BLaER1 treated with 17β-estradiol and CSF1 and Interleukin-3, amounts not matched to agents 10 nM and 100 nM (cell line): ENCODE data around the gene ASPM.

ENCODE experiments used
- H3K27ac ChIP-seq, 11 experiments: shearing (Covaris generic); formaldehyde crosslinking; 2 replicates each; pipeline ENCODE4 v1.8.1; 2022
- H3K27me3 ChIP-seq, 11 experiments: shearing (Covaris generic); formaldehyde crosslinking; 2 replicates each; pipeline ENCODE4 v1.8.1; 2022
- H3K36me3 ChIP-seq, 11 experiments: shearing (Covaris generic); formaldehyde crosslinking; 2 replicates each; pipeline ENCODE4 v1.8.1; 2022
- H3K4me1 ChIP-seq, 10 experiments: shearing (Covaris generic); formaldehyde crosslinking; 2 replicates each; pipeline ENCODE4 v1.8.1; 2022
- H3K4me2 ChIP-seq, 11 experiments: shearing (Covaris generic); formaldehyde crosslinking; 2 replicates each; pipeline ENCODE4 v1.8.1; 2022
- H3K4me3 ChIP-seq, 10 experiments: shearing (Covaris generic); formaldehyde crosslinking; 2 replicates each; pipeline ENCODE4 v1.8.1; 2022
- H3K9ac ChIP-seq, 11 experiments: shearing (Covaris generic); formaldehyde crosslinking; 2 replicates each; pipeline ENCODE4 v1.8.1; 2022
- H3K9me3 ChIP-seq, 11 experiments: shearing (Covaris generic); formaldehyde crosslinking; replicated peaks in 1 of 11; 2 replicates each; pipeline ENCODE4 v1.8.1; 2022
- H4K20me1 ChIP-seq, 11 experiments: shearing (Covaris generic); formaldehyde crosslinking; 2 replicates each; pipeline ENCODE4 v1.8.1; 2022
- Cebpa-rat ChIP-seq, 11 experiments: shearing (Covaris generic); IDR thresholded peaks; 2 replicates each; pipeline ENCODE4 v1.8.1; 2022

ASPM gene

GRCh38 chr1:197076585-197076984 is 69.9 kb downstream of the ASPM start:
- no peak for TF ChIP-seq Cebpa-rat (IDR thresholded peaks at IDR 0.05)
- Histone ChIP-seq H3K36me3 (peaks cover 3 to 11% (median 8%) of the 10 kb centered on the region in 11 experiments; a peak in 21 of 22 replicates), H3K9me3 (peaks cover 11 to 17% (median 15%) of the 10 kb centered on the region in 11 experiments), H4K20me1 (no peaks in the 10 kb centered on the region), H3K4me3 (no peak overlapping the region), H3K4me2 (no peak overlapping the region), H3K9ac (no peak overlapping the region), H3K27ac (no peak overlapping the region), H3K4me1 (peaks cover 0 to 10% (median 0%) of the 10 kb centered on the region in 10 experiments; a peak in 8 of 20 replicates), H3K27me3 (no peaks in the 10 kb centered on the region)

GRCh38 chr1:197073978-197074377 is 72.5 kb downstream of the ASPM start:
- H3K4me3 ChIP-seq, result no peak overlapping the region
- H3K4me2 ChIP-seq, result no peak overlapping the region
- H3K27me3 ChIP-seq, result no peaks in the 10 kb centered on the region
- peaks cover 0 to 10% (median 0%) of the 10 kb centered on the region in 10 experiments; a peak in 8 of 20 replicates for H3K4me1 ChIP-seq
- H3K27ac ChIP-seq, result no peak overlapping the region
- no peak for TF ChIP-seq Cebpa-rat (IDR thresholded peaks at IDR 0.05)
- H4K20me1 ChIP-seq, result no peaks in the 10 kb centered on the region
- H3K9me3 ChIP-seq, result peaks cover 0 to 13% (median 9%) of the 10 kb centered on the region in 11 experiments; a peak in 13 of 22 replicates
- no peak overlapping the region for H3K9ac ChIP-seq
- H3K36me3 ChIP-seq, result no peaks in the 10 kb centered on the region

- Histone ChIP-seq H3K36me3 (no peaks in the 10 kb centered on the region), H3K27ac (no peak overlapping the region), H3K9me3 (peaks cover 0 to 16% (median 11%) of the 10 kb centered on the region in 11 experiments; a peak in 13 of 22 replicates), H3K4me1 (peaks cover 0 to 10% (median 6%) of the 10 kb centered on the region in 10 experiments; a peak in 9 of 20 replicates), H3K9ac (no peak overlapping the region), H3K4me2 (no peak overlapping the region), H3K4me3 (no peak overlapping the region), H4K20me1 (no peaks in the 10 kb centered on the region), H3K27me3 (no peaks in the 10 kb centered on the region)
- TF ChIP-seq Cebpa-rat (IDR thresholded peaks at IDR 0.05), result no peak
Measured at GRCh38 chr1:197067457-197067818, 79.0 kb downstream of the ASPM start.

- H4K20me1 ChIP-seq, result no peaks in the 10 kb centered on the region
- no peak within 1 kb of the TSS for H3K4me2 ChIP-seq
- peaks cover 0 to 13% (median 9%) of the 10 kb centered on the region in 10 experiments; a peak in 9 of 20 replicates for H3K4me1 ChIP-seq
- H3K9ac ChIP-seq, result no peak within 1 kb of the TSS
- H3K27ac ChIP-seq, result no peak within 1 kb of the TSS
- no peak for TF ChIP-seq Cebpa-rat (IDR thresholded peaks at IDR 0.05)
- no peaks in the 10 kb centered on the region for H3K27me3 ChIP-seq
- H3K36me3 ChIP-seq, result no peaks in the 10 kb centered on the region
- H3K9me3 ChIP-seq, result peaks cover 0 to 16% (median 11%) of the 10 kb centered on the region in 11 experiments; a peak in 13 of 22 replicates
- no peak within 1 kb of the TSS for H3K4me3 ChIP-seq
Measured at GRCh38 chr1:197066719-197067456, 79.6 kb downstream of the ASPM start, which contains the start of gene F13B. TSS of gene F13B (minus strand) at chr1:197067260. CDS start at chr1:197067223, 37 bp downstream.

GRCh38 chr1:197066277-197066676 is 80.2 kb downstream of the ASPM start:
- Histone ChIP-seq H3K4me2 (no peak overlapping the region), H3K27ac (no peak overlapping the region), H3K9ac (no peak overlapping the region), H4K20me1 (no peaks in the 10 kb centered on the region), H3K27me3 (no peaks in the 10 kb centered on the region), H3K9me3 (peaks cover 0 to 16% (median 11%) of the 10 kb centered on the region in 11 experiments; a peak in 13 of 22 replicates), H3K36me3 (no peaks in the 10 kb centered on the region), H3K4me3 (no peak overlapping the region), H3K4me1 (peaks cover 0 to 13% (median 9%) of the 10 kb centered on the region in 10 experiments; a peak in 9 of 20 replicates)
- no peak for TF ChIP-seq Cebpa-rat (IDR thresholded peaks at IDR 0.05)

- Histone ChIP-seq H3K9me3 (peaks cover 0 to 16% (median 11%) of the 10 kb centered on the region in 11 experiments; a peak in 13 of 22 replicates), H3K36me3 (no peaks in the 10 kb centered on the region), H3K27me3 (no peaks in the 10 kb centered on the region), H3K4me2 (no peak overlapping the region), H3K4me1 (peaks cover 0 to 13% (median 9%) of the 10 kb centered on the region in 10 experiments; a peak in 9 of 20 replicates), H3K9ac (no peak overlapping the region), H3K27ac (no peak overlapping the region), H3K4me3 (no peak overlapping the region), H4K20me1 (no peaks in the 10 kb centered on the region)
- TF ChIP-seq Cebpa-rat (IDR thresholded peaks at IDR 0.05), result no peak
Measured at GRCh38 chr1:197065559-197065958, 80.9 kb downstream of the ASPM start.

GRCh38 chr1:197063212-197063611 is 83.3 kb downstream of the ASPM start:
- Histone ChIP-seq H3K27me3 (no peaks in the 10 kb centered on the region), H3K9ac (no peak overlapping the region), H3K9me3 (no peaks in the 10 kb centered on the region), H3K36me3 (no peaks in the 10 kb centered on the region), H3K4me2 (peak overlapping the region in 6 of 11 experiments; percentile 7 to 43 (median 33); a peak in 8 of 22 replicates), H3K4me3 (no peak overlapping the region), H3K4me1 (peaks cover 0 to 13% (median 9%) of the 10 kb centered on the region in 10 experiments; a peak in 9 of 20 replicates), H3K27ac (peak overlapping the region in 2 of 11 experiments; percentile 3 to 35; a peak in 2 of 22 replicates), H4K20me1 (no peaks in the 10 kb centered on the region)
- TF ChIP-seq Cebpa-rat (IDR thresholded peaks at IDR 0.05), result no peak

- H3K27me3 ChIP-seq, result no peaks in the 10 kb centered on the region
- peak overlapping the region in 7 of 11 experiments; percentile 7 to 43 (median 20); a peak in 8 of 22 replicates for H3K4me2 ChIP-seq
- H4K20me1 ChIP-seq, result no peaks in the 10 kb centered on the region
- H3K4me3 ChIP-seq, result no peak overlapping the region
- H3K27ac ChIP-seq, result peak overlapping the region in 1 of 11 experiments; percentile 3; a peak in 1 of 22 replicates
- H3K9ac ChIP-seq, result no peak overlapping the region
- no peak for TF ChIP-seq Cebpa-rat (IDR thresholded peaks at IDR 0.05)
- no peaks in the 10 kb centered on the region for H3K9me3 ChIP-seq
- H3K4me1 ChIP-seq, result peaks cover 0 to 13% (median 9%) of the 10 kb centered on the region in 10 experiments; a peak in 9 of 20 replicates
- H3K36me3 ChIP-seq, result no peaks in the 10 kb centered on the region
Measured at GRCh38 chr1:197062692-197063091, 83.8 kb downstream of the ASPM start.

GRCh38 chr1:197049100-197049499 is 97.4 kb downstream of the ASPM start:
- H3K27me3 ChIP-seq, result no peaks in the 10 kb centered on the region
- H3K9me3 ChIP-seq, result peaks cover 0 to 9% (median 5%) of the 10 kb centered on the region in 11 experiments; a peak in 7 of 22 replicates
- H3K27ac ChIP-seq, result no peak overlapping the region
- no peak overlapping the region for H3K9ac ChIP-seq
- no peaks in the 10 kb centered on the region for H4K20me1 ChIP-seq
- peaks cover 0 to 5% (median 0%) of the 10 kb centered on the region in 10 experiments; a peak in 1 of 20 replicates for H3K4me1 ChIP-seq
- TF ChIP-seq Cebpa-rat (IDR thresholded peaks at IDR 0.05), result no peak
- H3K4me2 ChIP-seq, result no peak overlapping the region
- H3K4me3 ChIP-seq, result no peak overlapping the region
- no peaks in the 10 kb centered on the region for H3K36me3 ChIP-seq
